Prostate gland (tissue), 2 donors: ENCODE data around the gene MATCAP1. TPM values are rescaled to one million over a fixed set of nuclear protein-coding genes. Genes with fewer than 3 reads are reported as not detected.

Experiments
- DNase-seq: peaks from one replicate; pipeline ENCODE4 v3.0.0-alpha.2; 2019; ENCODE audit warnings: low spot score
- H3K27ac ChIP-seq, 2 donors: fragments of 200-600 bp; sonication (generic); 2 replicates each; pipeline ENCODE4 v1.5.1; 2017 to 2019
- H3K27me3 ChIP-seq: fragments of 200-600 bp; sonication (generic); replicated peaks from 2 replicates; pipeline ENCODE4 v1.5.1; 2019; ENCODE audit not compliant: insufficient read depth
- H3K36me3 ChIP-seq, 2 donors: fragments of 200-600 bp; sonication (generic); 1 replicate in 1 of 2; 2 replicates in 1 of 2; pipeline versions ENCODE4 v1.5.1 to v1.8.1; 2017 to 2019
- H3K4me1 ChIP-seq: fragments of 200-600 bp; sonication (generic); replicated peaks from 2 replicates; pipeline ENCODE4 v1.5.1; 2019
- H3K4me3 ChIP-seq, 2 donors: fragments of 200-600 bp; sonication (generic); 2 replicates each; pipeline ENCODE4 v1.5.1; 2017 to 2019
- H3K9me3 ChIP-seq: fragments of 200-600 bp; sonication (generic); 2 replicates; pipeline ENCODE4 v1.5.1; 2017
- CTCF ChIP-seq, 4 experiments: fragments of 200-600 bp in 2 of 4; fragments of 450-650 bp in 2 of 4; sonication (generic) in 2 of 4; IDR thresholded peaks; 1 replicate in 3 of 4; 2 replicates in 1 of 4; pipeline ENCODE4 v1.5.1; 2016 to 2019; ENCODE audit warnings: antibody characterized with exemption in 4 of 4, mild to moderate bottlenecking in 2 of 4, moderate library complexity in 2 of 4
- POLR2A ChIP-seq: fragments of 450-650 bp; IDR thresholded peaks from one replicate; pipeline ENCODE4 v1.6.1; 2016; ENCODE audit warnings: antibody characterized with exemption, mild to moderate bottlenecking
- POLR2AphosphoS5 ChIP-seq: sonication (generic); formaldehyde crosslinking; IDR thresholded peaks from one replicate; pipeline ENCODE4 v1.6.1; 2017; ENCODE audit warnings: antibody characterized with exemption
- WGBS: methylation state at CpG from one replicate; pipeline ENCODE4 v1.1.5; 2018; 5-methylcytosine and 5-hydroxymethylcytosine counted together
- intact Hi-C: fragments of 100-400 bp; cut with DNase I; formaldehyde crosslinking; loops from one replicate; pipeline ENCODE4 v1.14.2; 2022
- total RNA-seq, 2 donors: library from RNA; depleted of rRNA; stranded (reverse); fragments of >200 nt; gene quantifications; one replicate each; pipeline ENCODE4 v1.1.0, GENCODE V29; 2016

MATCAP1 gene
- total RNA-seq, 2 donors from 2014 or later: 13.9 to 28.9 TPM

GRCh38 chr16:67166110-67166547 lies 17.6 kb downstream of the MATCAP1 start:
- H3K9me3 ChIP-seq: no peaks in the 10 kb centered on the region
- intact Hi-C loops: no loop called here
- H3K4me3 ChIP-seq: no peak overlapping the region
- DNase-seq: no peak
- no peaks in the 10 kb centered on the region for H3K36me3 ChIP-seq
- no peaks in the 10 kb centered on the region for H3K27me3 ChIP-seq
- H3K27ac ChIP-seq: no peak overlapping the region
- whole genome bisulfite sequencing: 66% methylated on average over 18 of the region's 18 CpGs
- no peak for TF ChIP-seq POLR2A
- no peak for TF ChIP-seq CTCF (IDR thresholded peaks at IDR 0.05)
- no peak for TF ChIP-seq POLR2AphosphoS5
- H3K4me1 ChIP-seq: peaks cover 33% of the 10 kb centered on the region

DNA sequence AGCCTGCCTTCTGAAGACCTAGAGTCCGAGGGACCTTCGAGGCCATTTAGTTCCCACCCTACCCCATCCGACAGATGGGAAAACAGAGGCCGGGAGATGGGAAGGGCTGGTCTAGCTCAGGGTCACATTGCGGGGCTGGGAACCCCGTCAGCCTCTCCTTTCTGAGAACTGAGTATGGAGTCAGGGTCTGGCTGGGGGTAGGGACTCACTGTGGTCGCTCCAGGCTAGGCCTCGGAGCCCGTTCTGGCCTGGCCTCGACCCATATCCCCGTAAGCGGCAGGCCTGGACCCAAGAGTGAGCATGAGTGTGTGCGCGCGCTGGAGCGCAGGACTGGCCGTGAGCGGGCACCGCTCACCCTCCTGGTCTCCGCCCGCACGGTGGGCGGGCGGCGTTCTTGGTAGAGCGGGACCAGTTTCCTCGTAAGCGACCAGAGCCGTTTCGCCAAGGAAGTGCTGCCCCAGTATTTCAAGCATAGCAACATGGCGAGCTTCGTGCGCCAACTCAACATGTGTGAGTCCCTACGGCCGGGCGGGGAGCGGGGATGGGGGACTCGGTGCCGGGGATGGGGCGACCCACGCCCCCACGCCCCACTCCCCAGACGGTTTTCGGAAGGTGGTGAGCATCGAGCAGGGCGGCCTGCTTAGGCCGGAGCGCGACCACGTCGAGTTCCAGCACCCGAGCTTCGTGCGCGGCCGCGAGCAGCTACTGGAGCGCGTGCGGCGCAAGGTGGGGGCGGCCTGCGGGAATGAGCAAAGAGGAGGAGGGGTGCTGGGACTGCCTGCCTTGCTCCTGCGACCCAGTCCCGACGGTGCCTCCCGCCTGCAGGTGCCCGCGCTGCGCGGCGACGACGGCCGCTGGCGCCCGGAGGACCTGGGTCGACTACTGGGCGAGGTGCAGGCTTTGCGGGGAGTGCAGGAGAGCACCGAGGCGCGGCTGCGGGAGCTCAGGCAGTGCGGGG lies 18.4 kb downstream of the MATCAP1 start:
- peak overlapping the region in 1 of 2 donors; percentile 94 for H3K27ac ChIP-seq
- no peak for TF ChIP-seq POLR2A
- no peak for TF ChIP-seq CTCF (IDR thresholded peaks at IDR 0.05)
- TF ChIP-seq POLR2AphosphoS5: no peak
- H3K9me3 ChIP-seq: no peaks in the 10 kb centered on the region
- H3K4me1 ChIP-seq: peaks cover 33% of the 10 kb centered on the region
- no peaks in the 10 kb centered on the region for H3K36me3 ChIP-seq
- no peak for DNase-seq
- no peaks in the 10 kb centered on the region for H3K27me3 ChIP-seq
- intact Hi-C loops: no loop called here
- H3K4me3 ChIP-seq: no peak overlapping the region
- 47% methylated on average over 56 of the region's 85 CpGs for WGBS

DNA sequence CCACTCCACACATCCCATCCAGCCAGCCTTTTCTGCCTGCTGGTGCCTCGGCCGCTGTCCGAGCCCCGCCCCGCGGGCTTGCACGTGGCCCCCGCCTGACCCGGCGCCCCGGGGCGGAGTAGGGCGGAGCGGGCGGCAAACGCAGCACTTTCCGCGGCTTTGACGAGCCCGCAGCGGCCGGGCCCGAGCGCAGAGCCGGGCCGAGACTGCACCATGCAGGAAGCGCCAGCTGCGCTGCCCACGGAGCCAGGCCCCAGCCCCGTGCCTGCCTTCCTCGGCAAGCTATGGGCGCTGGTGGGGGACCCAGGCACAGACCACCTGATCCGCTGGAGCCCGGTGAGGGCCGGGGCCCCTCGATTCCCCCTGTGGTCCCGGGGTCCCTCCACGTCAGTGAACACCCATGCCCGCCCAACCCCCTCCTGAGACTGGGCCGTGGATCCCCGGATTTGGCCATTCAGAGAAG lies 19.1 kb downstream of the MATCAP1 start, which contains the start of gene HSF4:
TSS of gene HSF4 (plus strand) at position 147 of the 463 bp plus-strand sequence. CDS start at position 214, 67 bp downstream.
- WGBS: 7% methylated on average over 30 of the region's 41 CpGs
- H3K36me3 ChIP-seq: no peaks in the 10 kb centered on the region
- peaks cover 30% of the 10 kb centered on the region for H3K4me1 ChIP-seq
- DNase-seq: peak; percentile 34
- H3K27me3 ChIP-seq: no peaks in the 10 kb centered on the region
- TF ChIP-seq CTCF (IDR thresholded peaks at IDR 0.05): no peak
- peak; percentile 31 for TF ChIP-seq POLR2A
- peak within 1 kb of the TSS; percentile 91 to 94 for H3K27ac ChIP-seq
- peak within 1 kb of the TSS; percentile 27 to 30 for H3K4me3 ChIP-seq
- no peaks in the 10 kb centered on the region for H3K9me3 ChIP-seq
- intact Hi-C loops: no loop called here

GRCh38 chr16:67163999-67164558 lies 19.7 kb downstream of the MATCAP1 start:
- TF ChIP-seq POLR2AphosphoS5: no peak
- no peak for TF ChIP-seq CTCF (IDR thresholded peaks at IDR 0.05)
- TF ChIP-seq POLR2A: no peak
- intact Hi-C loops: no loop called here
- peaks cover 25% of the 10 kb centered on the region for H3K4me1 ChIP-seq
- H3K9me3 ChIP-seq: no peaks in the 10 kb centered on the region
- peak overlapping the region; percentile 91 to 94 for H3K27ac ChIP-seq
- H3K27me3 ChIP-seq: no peaks in the 10 kb centered on the region
- 2% methylated on average over 32 of the region's 34 CpGs for whole genome bisulfite sequencing
- peak overlapping the region; percentile 27 to 30 for H3K4me3 ChIP-seq
- no peak for DNase-seq
- H3K36me3 ChIP-seq: no peaks in the 10 kb centered on the region
